Keratinocyte (primary cell): ENCODE measurements around the gene MOCS2. TPM values are rescaled to one million over a fixed set of nuclear protein-coding genes. Genes with fewer than 3 reads are reported as not detected.

ENCODE experiments used
- DNase-seq: peaks from one replicate; pipeline ENCODE4 v3.0.0-alpha.2; 2011; ENCODE audit warnings: low read depth, missing footprints, low spot score
- FAIRE-seq: peaks from 2 replicates; lab custom pipeline; 2011; peaks lifted over from hg19 to GRCh38; lab: Jason Lieb, UNC
- H2AFZ ChIP-seq: 2 replicates; pipeline ENCODE4 v1.6.0; 2012; ENCODE audit warnings: low read length, control low read depth, inconsistent platforms; ENCODE audit not compliant: control insufficient read depth
- H3K27ac ChIP-seq: 2 replicates; pipeline ENCODE4 v1.5.1; 2011; ENCODE audit warnings: low read length; ENCODE audit not compliant: control insufficient read depth, insufficient read depth
- H3K27me3 ChIP-seq: 3 replicates; pipeline ENCODE4 v1.6.0; 2011; ENCODE audit warnings: low read length; ENCODE audit not compliant: control insufficient read depth, insufficient read depth; ENCODE audit errors: extremely low read depth
- H3K36me3 ChIP-seq, 2 experiments: 2 replicates in 1 of 2; 3 replicates in 1 of 2; pipeline ENCODE4 v1.5.1; 2011; ENCODE audit warnings: low read length in 2 of 2, mild to moderate bottlenecking in 1 of 2; ENCODE audit not compliant: control insufficient read depth in 2 of 2, insufficient read depth in 2 of 2; ENCODE audit errors: extremely low read depth in 1 of 2
- H3K4me1 ChIP-seq: 3 replicates; pipeline ENCODE4 v1.5.1; 2011; ENCODE audit warnings: low read length; ENCODE audit not compliant: control insufficient read depth, insufficient read depth; ENCODE audit errors: extremely low read depth
- H3K4me2 ChIP-seq: 3 replicates; pipeline ENCODE4 v1.6.0; 2011; ENCODE audit warnings: low read depth, low read length; ENCODE audit not compliant: control insufficient read depth, insufficient read depth; ENCODE audit errors: extremely low read depth
- H3K4me3 ChIP-seq, 3 experiments: fragments of 200-600 bp in 1 of 3; sonication (generic) in 1 of 3; 2 replicates in 2 of 3; 3 replicates in 1 of 3; pipeline ENCODE4 v1.5.1; 2011 to 2016; ENCODE audit warnings: low read length in 3 of 3, mild to moderate bottlenecking in 3 of 3, control low read depth in 2 of 3, inconsistent platforms in 1 of 3, low read depth in 1 of 3, mixed read lengths in 1 of 3, mixed run types in 1 of 3, moderate library complexity in 1 of 3; ENCODE audit not compliant: control insufficient read depth in 2 of 3, insufficient read depth in 2 of 3; ENCODE audit errors: extremely low read depth in 1 of 3
- H3K79me2 ChIP-seq: 2 replicates; pipeline ENCODE4 v1.6.0; 2012; ENCODE audit warnings: low read length; ENCODE audit not compliant: control insufficient read depth, insufficient read depth
- H3K9ac ChIP-seq: 3 replicates; pipeline ENCODE4 v1.6.0; 2011; ENCODE audit warnings: low read length; ENCODE audit not compliant: control insufficient read depth, insufficient read depth; ENCODE audit errors: extremely low read depth
- H3K9me1 ChIP-seq: 3 replicates; pipeline ENCODE4 v1.6.0; 2011; ENCODE audit warnings: low read length; ENCODE audit not compliant: control insufficient read depth, insufficient read depth; ENCODE audit errors: extremely low read depth
- H3K9me3 ChIP-seq: 2 replicates; pipeline ENCODE4 v1.5.1; 2012; ENCODE audit warnings: low read depth, low read length; ENCODE audit not compliant: control insufficient read depth
- H4K20me1 ChIP-seq: 3 replicates; pipeline ENCODE4 v1.6.0; 2011; ENCODE audit warnings: low read length; ENCODE audit not compliant: control insufficient read depth, insufficient read depth; ENCODE audit errors: extremely low read depth
- CTCF ChIP-seq, 3 experiments: IDR thresholded peaks in 1 of 3; conservative IDR thresholded peaks in 1 of 3; optimal IDR thresholded peaks in 1 of 3; 2 replicates in 2 of 3; 3 replicates in 1 of 3; pipeline versions ENCODE3 to v1.5.1; 2011; ENCODE audit warnings: low read length in 3 of 3, mild to moderate bottlenecking in 3 of 3, moderate library complexity in 2 of 3, control low read depth in 1 of 3, inconsistent platforms in 1 of 3; ENCODE audit not compliant: insufficient read depth in 2 of 3; ENCODE audit errors: extremely low read depth in 1 of 3
- EZH2 ChIP-seq: IDR thresholded peaks from one replicate; pipeline ENCODE4 v1.6.1; 2012; ENCODE audit warnings: inconsistent platforms, mild to moderate bottlenecking, low read length, moderate library complexity
- dilution Hi-C: fragments of 300-500 bp; cut with MboI; formaldehyde crosslinking; loops from one replicate; pipeline ENCODE4 v1.7.0; 2020; ENCODE audit warnings: low sequenced_read_pairs; ENCODE audit not compliant: extremely low pct_ligation_motif_present
- polyA plus RNA-seq, 5 experiments: library from polyadenylated mRNA; depleted of rRNA in 3 of 5; stranded (reverse) in 3 of 5; stranded (forward) in 1 of 5; unstranded in 1 of 5; fragments of >200 nt; gene quantifications; 1 replicate in 1 of 5; 2 replicates in 3 of 5; 3 replicates in 1 of 5; pipeline versions ENCODE4 v1.2.1 to v1.2.3, GENCODE V29; 2011 to 2012; ENCODE audit warnings: missing spikeins in 2 of 5, low read depth in 1 of 5, low replicate concordance in 1 of 5

MOCS2 gene
- polyA plus RNA-seq, 1 donor (not counting 4 experiments of a cell fraction or from before 2014, with no cell fraction given) = 54.3 TPM

- H3K36me3 ChIP-seq = peaks cover 38 to 76% of the 10 kb centered on the region in 2 experiments
- no peak for DNase-seq
- no peak overlapping the region for H3K9ac ChIP-seq
- H3K4me1 ChIP-seq = no peaks in the 10 kb centered on the region
- no peaks in the 10 kb centered on the region for H3K27me3 ChIP-seq
- dilution Hi-C loops = no loop called here
- H3K9me1 ChIP-seq = no peaks in the 10 kb centered on the region
- no peak overlapping the region for H2AFZ ChIP-seq
- no peaks in the 10 kb centered on the region for H3K79me2 ChIP-seq
- no peak overlapping the region for H3K4me2 ChIP-seq
- no peak overlapping the region for H3K27ac ChIP-seq
- H3K9me3 ChIP-seq = no peaks in the 10 kb centered on the region
- no peak overlapping the region for H3K4me3 ChIP-seq
- FAIRE-seq = no peak
- TF ChIP-seq EZH2 (no peak), CTCF (optimal IDR thresholded peaks at IDR 0.05 in 1 of 3, IDR thresholded peaks at IDR 0.05 in 1 of 3, conservative IDR thresholded peaks at IDR 0.05 in 1 of 3; ENCODE audit: extremely low read depth in 1 of 3, insufficient read depth in 2 of 3, low read length in 3 of 3) (no peak)
- H4K20me1 ChIP-seq = no peaks in the 10 kb centered on the region
These were observed 46.4 kb downstream of the MOCS2 start for GRCh38 chr5:53063176-53063575.

- Histone ChIP-seq H3K4me1 (no peaks in the 10 kb centered on the region), H3K4me3 (no peak overlapping the region), H3K9ac (no peak overlapping the region), H3K4me2 (no peak overlapping the region), H3K9me3 (no peaks in the 10 kb centered on the region), H3K36me3 (peaks cover 26 to 62% of the 10 kb centered on the region in 2 experiments), H3K27me3 (no peaks in the 10 kb centered on the region), H3K27ac (no peak overlapping the region), H4K20me1 (no peaks in the 10 kb centered on the region), H3K79me2 (no peaks in the 10 kb centered on the region), H3K9me1 (no peaks in the 10 kb centered on the region), H2AFZ (no peak overlapping the region)
- no peak for FAIRE-seq
- dilution Hi-C loops = no loop called here
- DNase-seq = no peak
- no peak for TF ChIP-seq EZH2
- TF ChIP-seq CTCF (optimal IDR thresholded peaks at IDR 0.05 in 1 of 3, IDR thresholded peaks at IDR 0.05 in 1 of 3, conservative IDR thresholded peaks at IDR 0.05 in 1 of 3; ENCODE audit: extremely low read depth in 1 of 3, insufficient read depth in 2 of 3, low read length in 3 of 3) = no peak
These were observed 50.3 kb downstream of the MOCS2 start for GRCh38 chr5:53059281-53059680.
